Uterus (tissue), 2 donors: Measurements from ENCODE around the gene NSUN6.

Source experiments
- POLR2A ChIP-seq, 2 donors: fragments of 450-650 bp; IDR thresholded peaks; one replicate each; pipeline ENCODE4 v1.6.1; 2016; ENCODE audit warnings: antibody characterized with exemption in 2 of 2, mild to moderate bottlenecking in 1 of 2, moderate library complexity in 1 of 2
- TF ChIP-seq, protein P1 (sequence below), 4 experiments: fragments of 200-600 bp in 2 of 4; fragments of 450-650 bp in 2 of 4; sonication (generic) in 2 of 4; IDR thresholded peaks; one replicate each; pipeline ENCODE4 v1.5.1; 2016 to 2019; ENCODE audit warnings: antibody characterized with exemption in 4 of 4, mild to moderate bottlenecking in 2 of 4, moderate library complexity in 1 of 4

- TF ChIP-seq, protein P1, sequence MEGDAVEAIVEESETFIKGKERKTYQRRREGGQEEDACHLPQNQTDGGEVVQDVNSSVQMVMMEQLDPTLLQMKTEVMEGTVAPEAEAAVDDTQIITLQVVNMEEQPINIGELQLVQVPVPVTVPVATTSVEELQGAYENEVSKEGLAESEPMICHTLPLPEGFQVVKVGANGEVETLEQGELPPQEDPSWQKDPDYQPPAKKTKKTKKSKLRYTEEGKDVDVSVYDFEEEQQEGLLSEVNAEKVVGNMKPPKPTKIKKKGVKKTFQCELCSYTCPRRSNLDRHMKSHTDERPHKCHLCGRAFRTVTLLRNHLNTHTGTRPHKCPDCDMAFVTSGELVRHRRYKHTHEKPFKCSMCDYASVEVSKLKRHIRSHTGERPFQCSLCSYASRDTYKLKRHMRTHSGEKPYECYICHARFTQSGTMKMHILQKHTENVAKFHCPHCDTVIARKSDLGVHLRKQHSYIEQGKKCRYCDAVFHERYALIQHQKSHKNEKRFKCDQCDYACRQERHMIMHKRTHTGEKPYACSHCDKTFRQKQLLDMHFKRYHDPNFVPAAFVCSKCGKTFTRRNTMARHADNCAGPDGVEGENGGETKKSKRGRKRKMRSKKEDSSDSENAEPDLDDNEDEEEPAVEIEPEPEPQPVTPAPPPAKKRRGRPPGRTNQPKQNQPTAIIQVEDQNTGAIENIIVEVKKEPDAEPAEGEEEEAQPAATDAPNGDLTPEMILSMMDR (IDR thresholded peaks at IDR 0.05) = no peak
- TF ChIP-seq POLR2A (IDR thresholded peaks at IDR 0.05) = no peak
These were observed 68.6 kb downstream of the NSUN6 start for GRCh38 chr10:18582803-18583202.
